Measurements from ENCODE around the gene ZCWPW2.

The ZCWPW2 gene

GRCh38 chr3:28348629-28349468, at the start of gene ZCWPW2, which contains the start of gene AZI2:
TSS of gene ZCWPW2 (plus strand) at chr3:28348721. CDS start at chr3:28413069, 64,348 bp downstream.
TSS of gene AZI2 (minus strand) at chr3:28348824. CDS start at chr3:28340617, 8,207 bp downstream.
- in situ Hi-C loops (cut with HindIII; ENCODE audit: low sequenced_read_pairs) = no loop called here

DNA sequence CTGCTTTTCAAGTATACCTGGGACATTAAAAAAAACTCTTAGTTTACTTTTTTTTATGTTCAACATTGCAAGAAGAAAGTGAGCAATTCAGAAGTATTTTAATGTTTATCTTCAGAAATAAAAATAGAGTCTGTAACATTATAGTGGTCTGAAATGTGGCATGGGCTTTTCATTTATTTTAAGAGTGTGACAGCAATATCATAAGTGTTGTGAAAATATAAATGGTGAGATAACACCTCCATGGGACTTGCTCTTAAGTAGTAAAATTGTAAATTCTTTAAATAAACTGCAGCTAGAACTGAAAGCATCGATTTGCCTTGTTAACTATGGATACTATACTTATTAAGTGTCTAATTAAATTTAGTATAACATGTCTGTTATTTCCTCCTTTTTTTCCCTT, 48.8 kb upstream of the ZCWPW2 start:
- in situ Hi-C loops (cut with HindIII; ENCODE audit: low sequenced_read_pairs) = no loop called here

DNA sequence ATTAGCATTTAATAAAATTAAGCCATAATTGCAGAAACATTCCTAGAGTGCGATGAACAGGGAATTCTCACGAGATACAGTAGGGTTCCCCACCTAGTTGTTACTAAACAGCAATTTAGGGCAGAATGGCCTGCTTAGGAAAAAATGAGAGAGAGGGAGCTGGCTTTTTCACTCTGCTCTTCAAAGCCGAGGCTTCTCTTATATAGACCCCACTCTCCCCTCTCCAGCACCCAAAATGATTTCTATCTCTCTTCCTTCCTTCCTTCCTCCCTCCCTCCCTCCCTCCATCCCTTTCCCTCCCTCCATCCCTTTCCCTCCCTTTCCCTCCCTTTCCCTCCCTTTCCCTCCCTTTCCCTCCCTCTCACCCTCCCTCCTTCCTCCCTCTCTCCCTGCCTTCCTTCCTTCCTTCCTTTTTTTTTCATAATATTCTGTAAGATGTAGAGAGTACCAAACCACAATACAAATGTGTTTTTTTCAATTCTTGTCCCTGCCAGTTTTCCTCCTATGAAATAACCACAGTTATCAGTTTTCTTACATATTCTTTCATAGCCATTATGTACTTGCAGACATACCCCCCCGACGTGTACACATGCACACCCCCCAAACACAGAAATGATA, 48.1 kb upstream of the ZCWPW2 start:
- in situ Hi-C loops (cut with HindIII; ENCODE audit: low sequenced_read_pairs) = no loop called here

DNA sequence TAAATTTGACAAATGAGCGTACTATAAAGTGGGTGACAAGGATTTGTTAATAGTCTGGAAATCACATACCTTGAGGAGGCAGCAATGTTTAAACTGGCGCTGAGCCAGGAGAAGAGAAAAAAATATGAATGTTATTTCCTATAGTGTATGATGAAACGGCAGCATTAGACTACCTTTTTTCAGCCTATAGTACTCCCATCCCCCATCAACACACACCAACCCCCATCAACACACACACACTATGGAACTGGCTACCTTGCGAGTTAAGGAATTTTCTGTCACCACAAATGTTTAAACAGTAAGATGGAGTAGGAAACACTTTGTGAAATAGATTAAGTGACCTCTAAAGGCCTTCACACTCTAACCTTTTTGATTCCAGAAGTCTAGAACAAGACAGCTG, 46.8 kb upstream of the ZCWPW2 start:
- in situ Hi-C loops (cut with HindIII; ENCODE audit: low sequenced_read_pairs) = no loop called here

GRCh38 chr3:28308196-28308595, 40.3 kb upstream of the ZCWPW2 start:
- in situ Hi-C loops (cut with HindIII; ENCODE audit: low sequenced_read_pairs) = no loop called here

DNA sequence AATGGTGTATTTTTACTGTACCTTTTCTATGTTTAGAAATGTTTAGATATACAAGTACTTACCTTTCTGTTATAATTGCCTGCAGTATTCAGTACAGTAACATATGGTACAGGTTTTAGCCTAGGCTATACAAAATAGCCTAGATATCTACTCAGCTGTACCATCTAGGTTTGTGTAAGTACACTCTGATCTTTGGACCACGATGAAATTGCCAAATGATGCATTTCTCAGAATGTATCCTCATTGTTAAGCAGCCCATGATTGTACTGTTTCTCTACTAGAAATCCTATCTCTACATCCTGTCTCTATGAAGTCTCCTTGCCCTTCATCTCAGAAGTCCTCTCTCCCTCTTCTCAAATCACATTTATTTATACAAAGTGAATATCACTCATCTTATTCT, 32.8 kb upstream of the ZCWPW2 start:
- in situ Hi-C loops (cut with HindIII; ENCODE audit: low sequenced_read_pairs) = no loop called here

DNA sequence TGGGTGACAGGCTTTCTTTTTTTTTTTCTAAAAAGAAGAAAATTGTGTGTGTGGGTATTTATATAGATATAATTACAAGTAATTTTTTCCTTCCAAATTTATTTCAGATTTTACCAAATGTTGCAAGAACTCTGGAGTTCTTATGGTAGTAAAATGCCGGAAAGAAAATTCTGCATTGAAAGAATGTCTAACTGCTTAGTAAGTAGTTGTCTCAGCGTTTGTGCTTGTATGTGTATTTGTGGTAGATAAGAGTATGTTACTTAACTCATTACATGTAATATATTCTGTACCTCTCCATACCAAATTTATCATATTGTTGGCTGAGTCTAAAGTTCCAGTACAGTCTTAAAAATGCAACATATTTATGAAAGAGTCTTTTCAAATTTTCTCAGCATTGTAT, 32.3 kb upstream of the ZCWPW2 start:
- in situ Hi-C loops (cut with HindIII; ENCODE audit: low sequenced_read_pairs) = no loop called here

- in situ Hi-C loops (cut with HindIII; ENCODE audit: low sequenced_read_pairs) = no loop called here
Measured at GRCh38 chr3:28317438-28318022, 31.0 kb upstream of the ZCWPW2 start.

- in situ Hi-C loops (cut with HindIII; ENCODE audit: low sequenced_read_pairs) = no loop called here
Measured at GRCh38 chr3:28320981-28321380, 27.5 kb upstream of the ZCWPW2 start.

GRCh38 chr3:28322464-28322863, 26.1 kb upstream of the ZCWPW2 start:
- in situ Hi-C loops (cut with HindIII; ENCODE audit: low sequenced_read_pairs) = no loop called here

DNA sequence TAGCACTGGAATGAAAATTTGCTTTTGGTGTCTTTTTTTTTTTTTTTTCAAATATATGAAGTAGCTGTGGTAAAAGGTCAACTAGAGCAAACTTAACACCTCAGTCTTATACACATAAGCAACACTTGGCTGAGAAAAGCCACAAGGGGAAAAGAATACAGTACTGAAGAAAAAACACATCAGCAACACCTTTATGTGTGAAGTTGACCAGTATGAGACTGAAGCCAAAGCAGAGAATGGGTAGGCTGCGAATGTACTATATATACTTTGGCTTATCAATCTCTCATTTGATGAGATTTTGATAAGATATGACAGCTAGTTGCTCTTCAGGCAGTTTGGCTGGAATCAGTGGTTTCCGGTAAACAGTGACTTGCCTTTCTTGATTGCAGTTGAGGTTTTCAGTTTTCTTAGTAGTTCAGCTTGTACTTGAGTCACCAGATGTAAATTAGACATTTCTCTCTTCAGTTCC, 22.0 kb upstream of the ZCWPW2 start:
- in situ Hi-C loops (cut with HindIII; ENCODE audit: low sequenced_read_pairs) = no loop called here

DNA sequence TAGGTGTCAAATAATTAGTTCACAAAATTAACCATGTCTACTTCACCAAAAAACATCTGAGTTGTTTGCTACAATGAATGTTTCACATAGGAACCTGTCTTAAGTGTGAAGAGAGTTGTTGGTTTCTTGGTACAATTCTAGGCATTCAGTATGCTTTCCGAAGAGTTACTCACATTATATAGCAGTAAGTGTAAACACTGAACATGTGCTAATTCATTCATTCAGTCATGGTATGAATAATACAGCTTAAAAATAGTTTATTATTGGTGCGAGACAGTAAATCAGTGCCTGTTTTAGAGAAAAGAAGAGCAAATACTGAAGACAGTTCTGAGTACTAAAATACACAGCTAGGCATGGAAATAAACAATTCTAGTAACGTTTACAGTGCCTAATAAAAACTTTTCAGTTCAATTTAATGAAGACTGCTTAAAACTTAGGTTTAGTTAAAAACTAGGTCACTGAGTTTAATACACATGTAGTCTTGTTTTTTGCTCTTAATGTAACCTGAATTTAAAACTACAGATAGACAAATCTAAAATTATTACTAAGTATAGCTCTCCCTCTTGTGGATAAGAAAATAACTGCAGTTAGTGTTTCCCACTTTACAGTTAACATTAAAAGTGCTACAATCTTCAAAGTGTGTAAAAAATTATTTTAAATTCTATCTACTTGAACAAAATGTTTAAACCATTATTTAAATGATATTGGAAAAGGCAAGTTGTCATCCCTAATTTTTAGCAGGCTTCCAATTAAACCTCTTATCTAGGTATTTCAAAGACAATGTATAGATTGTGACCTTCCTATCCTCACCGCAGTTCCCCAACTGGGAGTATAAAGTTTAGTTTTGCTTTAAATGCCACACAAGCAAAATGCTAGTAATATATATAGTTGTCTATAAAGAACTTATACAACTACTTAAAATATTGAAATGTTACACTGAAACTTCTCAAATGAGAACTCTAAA, 20.1 kb upstream of the ZCWPW2 start:
- in situ Hi-C loops (cut with HindIII; ENCODE audit: low sequenced_read_pairs) = no loop called here

- in situ Hi-C loops (cut with HindIII; ENCODE audit: low sequenced_read_pairs) = no loop called here
Measured at GRCh38 chr3:28334552-28334951, 14.0 kb upstream of the ZCWPW2 start.

- in situ Hi-C loops (cut with HindIII; ENCODE audit: low sequenced_read_pairs) = no loop called here
Measured at GRCh38 chr3:28335246-28335645, 13.3 kb upstream of the ZCWPW2 start.

DNA sequence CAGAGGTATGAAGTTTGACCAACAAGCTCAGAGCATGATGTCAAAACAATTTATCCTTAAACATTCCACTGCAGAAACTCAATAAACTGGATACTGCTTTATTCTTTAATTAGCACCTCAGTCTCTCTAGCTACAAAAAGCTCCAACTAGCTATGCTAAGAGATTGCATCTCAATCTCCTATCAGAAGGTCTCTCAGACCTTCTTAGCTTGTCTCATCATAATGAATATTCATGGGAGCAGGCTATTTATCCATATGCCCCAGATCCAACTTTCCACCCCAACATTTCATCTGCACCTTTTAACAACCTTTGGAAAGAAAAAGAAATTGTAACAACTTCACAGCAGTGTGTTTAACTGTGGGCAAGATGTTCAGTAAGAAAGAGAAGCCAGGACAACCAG, 11.3 kb upstream of the ZCWPW2 start:
- in situ Hi-C loops (cut with HindIII; ENCODE audit: low sequenced_read_pairs) = no loop called here

- in situ Hi-C loops (cut with HindIII; ENCODE audit: low sequenced_read_pairs) = no loop called here
Measured at GRCh38 chr3:28343144-28343543, 5.4 kb upstream of the ZCWPW2 start.

- in situ Hi-C loops (cut with HindIII; ENCODE audit: low sequenced_read_pairs) = no loop called here
Measured at GRCh38 chr3:28345690-28346089, 2.8 kb upstream of the ZCWPW2 start.

DNA sequence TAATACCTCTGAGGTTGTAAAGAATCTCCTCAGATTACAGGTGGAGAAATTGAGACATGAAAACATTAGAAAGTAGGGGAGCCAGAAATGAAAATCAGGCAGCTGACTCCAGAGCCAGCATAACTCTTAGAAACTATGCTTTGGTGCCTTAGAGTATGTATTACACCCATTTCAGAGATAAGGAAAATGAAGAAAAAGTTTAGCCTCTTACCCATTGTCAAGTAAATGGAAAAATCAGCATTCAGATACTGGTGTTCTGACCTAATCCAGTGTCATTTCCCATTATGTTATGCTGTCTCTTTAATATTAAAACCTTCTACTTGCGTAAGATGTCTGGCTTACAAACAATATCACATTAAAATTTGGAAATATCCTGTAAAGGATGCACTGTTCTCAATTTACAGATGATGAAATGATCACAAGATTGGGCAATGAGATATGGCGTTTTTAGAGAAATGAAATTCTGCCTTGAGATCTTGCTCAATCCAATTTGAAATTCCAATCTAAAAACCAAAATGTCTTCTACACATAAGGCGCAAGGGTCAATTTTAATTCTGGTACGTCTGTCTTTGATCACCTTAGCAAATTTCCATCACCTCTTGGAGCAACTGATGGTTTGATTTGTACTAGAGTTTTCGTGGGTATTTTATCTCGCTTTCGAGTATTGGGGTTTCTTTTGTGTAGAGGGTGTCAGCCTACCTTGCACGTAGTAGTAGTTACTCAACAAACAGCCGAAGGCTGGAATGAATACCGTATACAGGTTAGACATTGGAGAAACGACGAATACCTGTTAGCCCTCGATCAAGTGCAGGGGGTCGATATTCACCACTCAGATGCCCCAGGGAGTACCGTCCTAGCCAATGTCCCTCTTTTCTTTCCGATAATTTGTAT, 902 bp upstream of the ZCWPW2 start:
- in situ Hi-C loops (cut with HindIII; ENCODE audit: low sequenced_read_pairs) = no loop called here

- in situ Hi-C loops (cut with HindIII; ENCODE audit: low sequenced_read_pairs) = no loop called here
Measured at GRCh38 chr3:28348265-28348628, 274 bp upstream of the ZCWPW2 start.

- in situ Hi-C loops (cut with HindIII; ENCODE audit: low sequenced_read_pairs) = no loop called here
Measured at GRCh38 chr3:28349469-28350000, 1.0 kb downstream of the ZCWPW2 start.
